MCF 10A (cell line): ENCODE data around the gene TTC34. TPM values are rescaled to one million over a fixed set of nuclear protein-coding genes. Genes with fewer than 3 reads are reported as not detected.

Experiments
- BruUV-seq: library from RNA; stranded (reverse); fragments of 400-500 nt; replicated peaks from 2 replicates; lab custom pipeline; 2021; lab: Mats Ljungman, UMichigan
- CTCF ChIA-PET: fragments of 300-600 bp; sonication (Branson Sonifier 250); formaldehyde crosslinking; extraction: SDS; loops from one replicate; lab custom pipeline; 2021; ENCODE audit warnings: antibody characterized with exemption, inconsistent platforms; lab: Yijun Ruan, JAX
- POLR2A ChIA-PET: fragments of 300-600, 350-650 bp; sonication (Branson Sonifier 250); formaldehyde crosslinking; extraction: SDS; loops from one replicate; lab custom pipeline; 2020; ENCODE audit warnings: antibody characterized with exemption, inconsistent platforms; lab: Yijun Ruan, JAX
- DNase-seq: peaks from one replicate; pipeline ENCODE4 v3.0.0-alpha.2; 2018; ENCODE audit not compliant: unreplicated experiment
- H3K27ac Mint-ChIP-seq: one replicate; pipeline ENCODE4 v1.8.0; 2022; ENCODE audit warnings: mild to moderate bottlenecking, low read depth, mixed read lengths; ENCODE audit not compliant: unreplicated experiment
- H3K27me3 Mint-ChIP-seq: one replicate; pipeline ENCODE4 v1.8.0; 2022; ENCODE audit warnings: mixed read lengths; ENCODE audit not compliant: insufficient read depth, unreplicated experiment
- H3K36me3 Mint-ChIP-seq: one replicate; pipeline ENCODE4 v1.8.0; 2022; ENCODE audit warnings: mild to moderate bottlenecking, moderate library complexity, mixed read lengths; ENCODE audit not compliant: insufficient read depth, unreplicated experiment
- H3K4me1 Mint-ChIP-seq: one replicate; pipeline ENCODE4 v1.8.0; 2022; ENCODE audit warnings: mixed read lengths; ENCODE audit not compliant: insufficient read depth, unreplicated experiment
- H3K4me3 Mint-ChIP-seq: one replicate; pipeline ENCODE4 v1.8.0; 2022; ENCODE audit warnings: mild to moderate bottlenecking, moderate library complexity, mixed read lengths; ENCODE audit not compliant: unreplicated experiment
- H3K9me3 Mint-ChIP-seq: one replicate; pipeline ENCODE4 v1.8.0; 2022; ENCODE audit warnings: mixed read lengths; ENCODE audit not compliant: unreplicated experiment
- intact Hi-C: fragments of 100-400 bp; cut with micrococcal nuclease; formaldehyde crosslinking; loops from 2 replicates; pipeline ENCODE4 v1.14.1; 2022
- total RNA-seq: library from RNA; stranded (reverse); gene quantifications from 2 replicates; pipeline ENCODE4 v1.2.3, GENCODE V29; 2022
- TF ChIP-seq, protein P1 (sequence below): fragments of 200-600 bp; IDR thresholded peaks from one replicate; pipeline ENCODE4 v1.8.0; 2022; ENCODE audit warnings: antibody characterized with exemption, mild to moderate bottlenecking; ENCODE audit not compliant: unreplicated experiment

The TTC34 gene
- total RNA-seq, 1 experiment from 2014 or later: 0.47 TPM

- CTCF ChIA-PET: no interaction called here
- POLR2A ChIA-PET: no interaction called here
- Mint-ChIP-seq H3K36me3 (peaks cover 7% of the 10 kb centered on the region), H3K4me1 (no peaks in the 10 kb centered on the region), H3K4me3 (no peak overlapping the region), H3K27ac (no peak overlapping the region), H3K27me3 (no peaks in the 10 kb centered on the region), H3K9me3 (peaks cover 46% of the 10 kb centered on the region)
- TF ChIP-seq, protein P1, sequence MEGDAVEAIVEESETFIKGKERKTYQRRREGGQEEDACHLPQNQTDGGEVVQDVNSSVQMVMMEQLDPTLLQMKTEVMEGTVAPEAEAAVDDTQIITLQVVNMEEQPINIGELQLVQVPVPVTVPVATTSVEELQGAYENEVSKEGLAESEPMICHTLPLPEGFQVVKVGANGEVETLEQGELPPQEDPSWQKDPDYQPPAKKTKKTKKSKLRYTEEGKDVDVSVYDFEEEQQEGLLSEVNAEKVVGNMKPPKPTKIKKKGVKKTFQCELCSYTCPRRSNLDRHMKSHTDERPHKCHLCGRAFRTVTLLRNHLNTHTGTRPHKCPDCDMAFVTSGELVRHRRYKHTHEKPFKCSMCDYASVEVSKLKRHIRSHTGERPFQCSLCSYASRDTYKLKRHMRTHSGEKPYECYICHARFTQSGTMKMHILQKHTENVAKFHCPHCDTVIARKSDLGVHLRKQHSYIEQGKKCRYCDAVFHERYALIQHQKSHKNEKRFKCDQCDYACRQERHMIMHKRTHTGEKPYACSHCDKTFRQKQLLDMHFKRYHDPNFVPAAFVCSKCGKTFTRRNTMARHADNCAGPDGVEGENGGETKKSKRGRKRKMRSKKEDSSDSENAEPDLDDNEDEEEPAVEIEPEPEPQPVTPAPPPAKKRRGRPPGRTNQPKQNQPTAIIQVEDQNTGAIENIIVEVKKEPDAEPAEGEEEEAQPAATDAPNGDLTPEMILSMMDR: no peak
- intact Hi-C loops: no loop called here
- BruUV-seq: no TSS peak
- DNase-seq: no peak
These were observed 18.6 kb upstream of the TTC34 start for GRCh38 chr1:2819831-2820730.

GRCh38 chr1:2819429-2819828 lies 17.9 kb upstream of the TTC34 start:
- CTCF ChIA-PET: no interaction called here
- no peak overlapping the region for H3K27ac Mint-ChIP-seq
- intact Hi-C loops: no loop called here

GRCh38 chr1:2817784-2818564 lies 16.5 kb upstream of the TTC34 start:
- no peak for DNase-seq
- BruUV-seq: no TSS peak
- peaks cover 7% of the 10 kb centered on the region for H3K36me3 Mint-ChIP-seq
- H3K9me3 Mint-ChIP-seq: peaks cover 26% of the 10 kb centered on the region
- TF ChIP-seq, protein P1: no peak
- ChIA-PET POLR2A (no interaction called here), CTCF (no interaction called here)
- H3K4me3 Mint-ChIP-seq: no peak overlapping the region
- no peak overlapping the region for H3K27ac Mint-ChIP-seq
- H3K4me1 Mint-ChIP-seq: no peaks in the 10 kb centered on the region
- intact Hi-C loops: no loop called here
- no peaks in the 10 kb centered on the region for H3K27me3 Mint-ChIP-seq

More at GRCh38 chr1:2819429-2819828, 17.9 kb upstream of the TTC34 start:
- Mint-ChIP-seq H3K4me1 (no peaks in the 10 kb centered on the region), H3K4me3 (no peak overlapping the region), H3K9me3 (peaks cover 40% of the 10 kb centered on the region), H3K27me3 (no peaks in the 10 kb centered on the region), H3K36me3 (peaks cover 7% of the 10 kb centered on the region)
- POLR2A ChIA-PET: no interaction called here
- TF ChIP-seq, protein P1: no peak
- DNase-seq: no peak
- no TSS peak for BruUV-seq

DNA sequence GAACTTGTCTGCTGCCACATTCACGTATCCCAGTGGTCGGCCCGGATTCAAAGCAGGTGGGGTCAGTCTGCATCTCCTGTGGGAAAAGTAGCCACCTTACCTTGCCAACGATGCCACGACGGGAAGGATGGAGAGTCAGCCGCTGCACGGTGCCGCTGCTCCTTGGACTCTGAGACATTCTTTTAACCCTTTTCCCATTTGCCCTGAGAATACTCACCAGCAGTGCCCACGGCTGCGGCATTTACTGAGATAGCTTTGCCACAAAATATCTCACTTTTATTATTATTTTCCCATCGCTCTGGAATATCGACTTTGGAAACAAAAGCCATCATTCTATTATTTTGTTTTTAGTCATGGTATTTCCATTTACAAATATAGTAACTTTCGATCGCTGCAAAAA lies 15.3 kb upstream of the TTC34 start:
- TF ChIP-seq, protein P1: no peak
- CTCF ChIA-PET: no interaction called here
- H3K4me1 Mint-ChIP-seq: no peaks in the 10 kb centered on the region
- H3K9me3 Mint-ChIP-seq: peaks cover 26% of the 10 kb centered on the region
- peaks cover 7% of the 10 kb centered on the region for H3K36me3 Mint-ChIP-seq
- POLR2A ChIA-PET: interaction anchor here (0.7 kb wide), 2 partner anchors 134 to 312 kb away, joined by 3 to 4 read pairs; no protein-coding TSS in a partner anchor
- no peak overlapping the region for H3K4me3 Mint-ChIP-seq
- DNase-seq: no peak
- intact Hi-C loops: no loop called here
- no TSS peak for BruUV-seq
- no peaks in the 10 kb centered on the region for H3K27me3 Mint-ChIP-seq
- H3K27ac Mint-ChIP-seq: no peak overlapping the region
